ENCODE measurements around the gene BCAT1.

The BCAT1 gene

DNA sequence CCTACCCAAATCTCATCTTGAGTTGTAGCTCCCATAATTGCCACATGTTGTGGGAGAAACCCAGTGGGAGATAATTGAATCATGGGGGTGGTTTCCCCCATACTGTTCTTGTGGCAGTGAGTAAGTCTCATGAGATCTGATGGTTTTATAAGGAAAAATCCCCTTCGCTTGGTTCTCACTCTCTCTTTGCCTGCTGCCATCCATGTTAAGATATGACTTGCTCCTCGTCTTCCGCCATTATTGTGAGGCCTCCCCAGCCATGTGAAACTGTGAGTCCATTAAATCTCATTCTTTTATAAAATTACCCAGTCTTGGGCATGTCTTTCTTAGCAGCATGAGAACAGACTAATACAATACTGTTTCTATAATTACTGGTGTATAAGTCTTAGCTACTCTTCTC lies 6.5 kb upstream of the BCAT1 start:
- Histone ChIP-seq H3K4me3 (ENCODE audit: low read length) (no peak overlapping the region), H3K9ac (ENCODE audit: low read length) (no peak overlapping the region), H3K4me1 (ENCODE audit: control insufficient read depth, low read depth, low read length) (peaks cover 10% of the 10 kb centered on the region), H3K27me3 (ENCODE audit: control insufficient read depth, insufficient read depth, low read length) (no peaks in the 10 kb centered on the region), H3K36me3 (ENCODE audit: control insufficient read depth, low read depth, low read length) (no peaks in the 10 kb centered on the region), H3K9me3 (ENCODE audit: control insufficient read depth, low read depth, low read length) (no peaks in the 10 kb centered on the region), H3K27ac (ENCODE audit: low read length) (no peak overlapping the region)

DNA sequence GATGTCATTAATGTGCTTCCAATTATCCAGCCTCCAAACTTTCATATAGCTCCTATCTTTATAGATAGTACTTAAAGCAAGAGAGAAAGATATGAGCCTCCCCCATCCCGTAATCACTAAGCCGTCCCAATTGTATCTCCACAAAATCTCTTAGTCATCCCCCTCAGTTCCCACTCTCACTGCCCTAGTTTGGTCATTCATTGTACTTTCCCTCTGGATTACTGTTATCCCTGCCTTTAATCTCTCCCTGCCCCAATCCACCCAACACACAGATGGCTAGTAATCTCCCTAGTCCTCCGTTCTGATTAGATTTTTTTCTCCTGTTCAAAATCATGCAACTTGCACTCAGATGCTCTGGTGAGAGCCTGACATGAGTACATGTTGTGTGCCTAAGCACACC lies 5.4 kb upstream of the BCAT1 start:
- H3K4me1 ChIP-seq (ENCODE audit: control insufficient read depth, low read depth, low read length), result peaks cover 13% of the 10 kb centered on the region
- H3K27me3 ChIP-seq (ENCODE audit: control insufficient read depth, insufficient read depth, low read length), result no peaks in the 10 kb centered on the region
- no peaks in the 10 kb centered on the region for H3K36me3 ChIP-seq (ENCODE audit: control insufficient read depth, low read depth, low read length)
- H3K9me3 ChIP-seq (ENCODE audit: control insufficient read depth, low read depth, low read length), result no peaks in the 10 kb centered on the region
- no peak overlapping the region for H3K9ac ChIP-seq (ENCODE audit: low read length)
- no peak overlapping the region for H3K27ac ChIP-seq (ENCODE audit: low read length)
- no peak overlapping the region for H3K4me3 ChIP-seq (ENCODE audit: low read length)

DNA sequence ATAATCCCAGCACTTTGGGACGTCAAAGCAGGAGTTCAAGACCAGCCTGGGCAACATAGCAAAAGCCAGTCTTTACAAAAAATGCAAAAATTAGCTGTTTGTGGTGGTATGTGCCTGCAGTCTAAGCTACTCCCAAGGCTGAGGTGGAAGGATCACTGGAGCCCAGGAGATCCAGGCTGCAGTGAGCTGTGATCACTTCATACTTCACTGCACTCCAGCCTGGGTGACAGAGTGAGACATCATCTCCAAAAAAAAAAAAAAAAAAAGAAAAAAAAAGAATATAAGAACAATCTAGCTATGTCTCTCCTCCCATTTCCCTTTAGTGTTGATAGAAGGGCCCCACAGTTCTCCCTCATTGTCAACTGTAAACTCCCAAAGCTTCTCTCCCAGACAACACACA lies 3.5 kb upstream of the BCAT1 start:
- no peak overlapping the region for H3K9ac ChIP-seq (ENCODE audit: low read length)
- H3K4me1 ChIP-seq (ENCODE audit: control insufficient read depth, low read depth, low read length), result peaks cover 13% of the 10 kb centered on the region
- H3K27ac ChIP-seq (ENCODE audit: low read length), result no peak overlapping the region
- H3K27me3 ChIP-seq (ENCODE audit: control insufficient read depth, insufficient read depth, low read length), result no peaks in the 10 kb centered on the region
- no peak overlapping the region for H3K4me3 ChIP-seq (ENCODE audit: low read length)
- no peaks in the 10 kb centered on the region for H3K36me3 ChIP-seq (ENCODE audit: control insufficient read depth, low read depth, low read length)
- H3K9me3 ChIP-seq (ENCODE audit: control insufficient read depth, low read depth, low read length), result no peaks in the 10 kb centered on the region

DNA sequence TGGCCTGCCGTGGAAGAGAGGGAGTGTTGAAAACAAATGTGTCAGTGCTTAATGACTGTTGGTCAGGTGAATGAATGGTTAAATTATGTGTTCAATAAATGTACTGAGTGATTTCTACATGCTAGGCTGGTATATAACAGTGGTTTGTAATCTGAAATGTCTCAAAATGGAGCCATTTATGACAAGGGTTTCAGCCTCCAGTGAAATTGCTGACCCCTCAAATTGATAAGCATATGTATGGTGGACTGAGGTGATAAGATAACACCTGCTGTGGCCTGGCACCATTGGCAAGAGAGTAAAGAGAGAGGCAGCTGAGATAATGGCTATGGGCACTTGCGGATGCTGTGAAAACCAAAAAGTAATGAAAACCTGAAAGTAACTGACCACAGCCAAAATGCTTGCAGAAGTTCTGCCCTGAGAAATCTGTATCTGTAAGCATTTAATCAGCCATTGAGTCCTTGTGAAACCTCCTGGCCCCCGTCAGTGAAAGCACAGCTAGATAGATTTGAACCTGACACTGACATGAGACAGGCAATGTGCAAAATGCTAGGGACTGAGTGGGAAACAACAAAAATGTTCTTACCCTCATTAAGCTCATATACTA lies 1.4 kb upstream of the BCAT1 start:
- no peak overlapping the region for H3K27ac ChIP-seq (ENCODE audit: low read length)
- H3K4me1 ChIP-seq (ENCODE audit: control insufficient read depth, low read depth, low read length), result peaks cover 27% of the 10 kb centered on the region
- H3K9ac ChIP-seq (ENCODE audit: low read length), result no peak overlapping the region

DNA sequence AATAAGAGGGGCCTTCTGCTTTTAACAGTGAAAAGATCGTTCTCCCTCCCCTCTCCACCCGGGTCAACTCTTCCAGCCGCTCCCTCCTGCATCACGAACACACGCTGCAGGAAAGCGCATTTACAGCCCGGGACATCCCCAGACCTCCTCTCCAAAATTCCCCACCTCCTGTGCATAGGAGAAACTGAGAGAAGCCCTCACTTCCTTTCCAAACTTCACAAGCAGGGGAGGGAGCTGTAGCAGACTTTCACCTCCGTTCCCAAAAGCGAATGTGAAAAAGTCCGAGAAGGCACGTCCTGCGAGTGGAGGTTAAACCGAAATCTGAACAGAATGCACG lies 513 bp downstream of the BCAT1 start:
- H3K9me3 ChIP-seq (ENCODE audit: control insufficient read depth, low read depth, low read length), result no peaks in the 10 kb centered on the region
- H3K27ac ChIP-seq (ENCODE audit: low read length), result peak overlapping the region; percentile 99
- H3K9ac ChIP-seq (ENCODE audit: low read length), result peak overlapping the region; percentile 100

More for the DNA sequence above, 1.4 kb upstream of the BCAT1 start:
- H3K36me3 ChIP-seq (ENCODE audit: control insufficient read depth, low read depth, low read length), result peaks cover 5% of the 10 kb centered on the region
- H3K9me3 ChIP-seq (ENCODE audit: control insufficient read depth, low read depth, low read length), result no peaks in the 10 kb centered on the region
- H3K27me3 ChIP-seq (ENCODE audit: control insufficient read depth, insufficient read depth, low read length), result no peaks in the 10 kb centered on the region
- no peak overlapping the region for H3K4me3 ChIP-seq (ENCODE audit: low read length)

DNA sequence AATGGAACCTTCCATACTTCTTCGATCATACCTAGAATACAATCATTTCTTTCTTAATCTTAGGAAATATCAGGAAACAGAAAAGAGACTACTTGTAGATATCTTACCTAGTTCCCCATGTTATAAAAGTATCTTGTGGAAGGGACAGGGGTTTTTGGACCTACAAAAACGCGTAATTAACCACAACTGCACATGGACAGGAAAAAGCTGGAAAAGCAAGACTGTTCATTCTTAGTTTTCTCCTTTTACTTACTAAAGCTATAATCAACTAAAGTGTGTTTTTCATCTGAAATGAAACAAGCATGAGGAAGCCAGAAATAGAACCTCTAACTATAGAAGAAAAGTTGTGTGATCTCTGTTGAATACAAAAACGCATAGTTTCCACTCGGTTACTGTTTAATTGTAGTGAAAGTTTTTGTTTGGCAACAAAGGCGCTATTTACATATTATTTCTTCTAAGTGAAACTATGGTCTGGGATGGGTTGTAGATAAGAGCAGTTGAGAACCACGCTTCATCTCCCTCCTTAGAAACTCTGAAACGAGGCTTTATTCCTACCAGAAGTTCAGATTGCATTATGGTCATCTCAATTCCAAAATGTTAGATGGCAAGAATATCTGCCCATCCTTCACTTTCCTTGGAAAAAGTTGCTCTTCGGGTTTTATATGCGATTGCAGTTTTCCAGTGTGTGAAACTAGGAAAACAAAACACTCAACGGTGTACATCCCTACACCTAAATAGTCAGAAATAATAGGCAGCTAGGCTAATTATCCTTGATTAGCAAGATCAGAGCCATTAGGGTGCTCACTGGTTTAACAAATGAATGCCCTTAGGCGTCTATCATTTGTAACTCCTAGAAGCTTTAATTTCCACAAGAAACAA lies 1.1 kb downstream of the BCAT1 start:
- Histone ChIP-seq H3K4me1 (ENCODE audit: control insufficient read depth, low read depth, low read length) (peaks cover 45% of the 10 kb centered on the region), H3K36me3 (ENCODE audit: control insufficient read depth, low read depth, low read length) (peaks cover 22% of the 10 kb centered on the region), H3K27me3 (ENCODE audit: control insufficient read depth, insufficient read depth, low read length) (no peaks in the 10 kb centered on the region), H3K4me3 (ENCODE audit: low read length) (peak overlapping the region; percentile 100), H3K9ac (ENCODE audit: low read length) (peak overlapping the region; percentile 100), H3K27ac (ENCODE audit: low read length) (peak overlapping the region; percentile 99), H3K9me3 (ENCODE audit: control insufficient read depth, low read depth, low read length) (no peaks in the 10 kb centered on the region)

More for the DNA sequence above, 513 bp downstream of the BCAT1 start:
- peaks cover 19% of the 10 kb centered on the region for H3K36me3 ChIP-seq (ENCODE audit: control insufficient read depth, low read depth, low read length)
- peaks cover 43% of the 10 kb centered on the region for H3K4me1 ChIP-seq (ENCODE audit: control insufficient read depth, low read depth, low read length)
- no peaks in the 10 kb centered on the region for H3K27me3 ChIP-seq (ENCODE audit: control insufficient read depth, insufficient read depth, low read length)
- peak overlapping the region; percentile 100 for H3K4me3 ChIP-seq (ENCODE audit: low read length)

DNA sequence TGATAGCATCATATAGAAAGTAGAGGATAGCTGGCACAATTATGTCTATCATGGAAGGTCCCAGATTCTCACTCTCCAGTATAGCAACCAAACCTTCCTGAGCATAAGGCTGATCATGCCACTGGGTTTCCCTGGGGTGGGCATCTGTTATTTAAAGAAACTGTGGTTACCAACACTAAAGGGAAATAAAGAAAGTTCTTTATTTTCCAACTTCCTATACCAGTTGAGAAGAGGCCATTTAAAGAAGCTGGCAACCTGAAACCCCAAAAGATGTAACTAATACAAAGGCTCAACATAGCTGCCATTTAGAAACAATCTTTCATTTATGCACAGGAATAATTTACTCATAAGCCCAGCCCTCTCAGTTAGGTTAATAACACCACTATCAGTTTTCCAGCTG lies 3.1 kb downstream of the BCAT1 start:
- H3K9ac ChIP-seq (ENCODE audit: low read length), result peak overlapping the region; percentile 100

DNA sequence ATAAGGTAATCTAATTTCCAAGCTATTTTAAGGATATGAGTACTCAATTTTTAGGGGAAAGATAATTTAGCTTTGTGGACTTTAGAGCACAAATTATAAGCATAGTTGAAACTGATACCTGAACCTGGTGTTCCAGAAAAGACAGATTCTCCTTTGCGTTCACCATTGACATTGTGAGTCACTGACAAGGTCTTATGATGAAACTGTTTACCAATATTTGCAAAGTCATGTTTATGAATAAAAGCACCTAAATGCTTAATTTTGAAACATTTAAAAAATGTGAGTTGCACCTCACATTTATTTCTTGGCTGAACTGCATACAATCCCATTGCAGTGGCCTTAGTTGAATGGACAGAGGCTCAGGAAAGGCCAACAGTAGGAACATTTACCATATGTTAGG lies 3.9 kb downstream of the BCAT1 start:
- no peak overlapping the region for H3K9ac ChIP-seq (ENCODE audit: low read length)
- peaks cover 53% of the 10 kb centered on the region for H3K4me1 ChIP-seq (ENCODE audit: control insufficient read depth, low read depth, low read length)
- H3K27me3 ChIP-seq (ENCODE audit: control insufficient read depth, insufficient read depth, low read length), result no peaks in the 10 kb centered on the region
- H3K4me3 ChIP-seq (ENCODE audit: low read length), result no peak overlapping the region
- H3K27ac ChIP-seq (ENCODE audit: low read length), result no peak overlapping the region
- peaks cover 26% of the 10 kb centered on the region for H3K36me3 ChIP-seq (ENCODE audit: control insufficient read depth, low read depth, low read length)
- no peaks in the 10 kb centered on the region for H3K9me3 ChIP-seq (ENCODE audit: control insufficient read depth, low read depth, low read length)

More for the DNA sequence above, 3.1 kb downstream of the BCAT1 start:
- Histone ChIP-seq H3K4me1 (ENCODE audit: control insufficient read depth, low read depth, low read length) (peaks cover 53% of the 10 kb centered on the region), H3K36me3 (ENCODE audit: control insufficient read depth, low read depth, low read length) (peaks cover 26% of the 10 kb centered on the region), H3K4me3 (ENCODE audit: low read length) (peak overlapping the region; percentile 100), H3K9me3 (ENCODE audit: control insufficient read depth, low read depth, low read length) (no peaks in the 10 kb centered on the region), H3K27me3 (ENCODE audit: control insufficient read depth, insufficient read depth, low read length) (no peaks in the 10 kb centered on the region), H3K27ac (ENCODE audit: low read length) (peak overlapping the region; percentile 99)

DNA sequence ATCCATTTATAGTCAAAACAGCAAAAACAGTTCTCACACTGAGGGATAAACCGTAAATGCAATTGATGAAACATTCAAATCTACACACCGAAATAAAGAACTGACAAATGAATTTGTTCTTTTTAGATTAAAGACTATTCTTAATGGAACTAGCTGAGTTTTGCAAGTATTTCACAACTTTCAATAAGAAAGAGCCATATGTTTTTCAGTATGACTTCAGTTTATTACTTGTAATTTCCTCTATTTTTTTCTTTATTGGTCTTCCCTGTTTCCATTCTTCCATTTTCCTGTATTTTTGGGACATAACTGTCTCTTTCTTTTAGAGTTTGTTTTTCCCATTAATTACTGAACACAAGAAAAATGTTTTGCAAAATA lies 4.3 kb downstream of the BCAT1 start:
- H3K9ac ChIP-seq (ENCODE audit: low read length), result no peak overlapping the region
- peaks cover 55% of the 10 kb centered on the region for H3K4me1 ChIP-seq (ENCODE audit: control insufficient read depth, low read depth, low read length)
- no peak overlapping the region for H3K27ac ChIP-seq (ENCODE audit: low read length)
- H3K4me3 ChIP-seq (ENCODE audit: low read length), result no peak overlapping the region
- no peaks in the 10 kb centered on the region for H3K9me3 ChIP-seq (ENCODE audit: control insufficient read depth, low read depth, low read length)
- no peaks in the 10 kb centered on the region for H3K27me3 ChIP-seq (ENCODE audit: control insufficient read depth, insufficient read depth, low read length)
- peaks cover 26% of the 10 kb centered on the region for H3K36me3 ChIP-seq (ENCODE audit: control insufficient read depth, low read depth, low read length)

DNA sequence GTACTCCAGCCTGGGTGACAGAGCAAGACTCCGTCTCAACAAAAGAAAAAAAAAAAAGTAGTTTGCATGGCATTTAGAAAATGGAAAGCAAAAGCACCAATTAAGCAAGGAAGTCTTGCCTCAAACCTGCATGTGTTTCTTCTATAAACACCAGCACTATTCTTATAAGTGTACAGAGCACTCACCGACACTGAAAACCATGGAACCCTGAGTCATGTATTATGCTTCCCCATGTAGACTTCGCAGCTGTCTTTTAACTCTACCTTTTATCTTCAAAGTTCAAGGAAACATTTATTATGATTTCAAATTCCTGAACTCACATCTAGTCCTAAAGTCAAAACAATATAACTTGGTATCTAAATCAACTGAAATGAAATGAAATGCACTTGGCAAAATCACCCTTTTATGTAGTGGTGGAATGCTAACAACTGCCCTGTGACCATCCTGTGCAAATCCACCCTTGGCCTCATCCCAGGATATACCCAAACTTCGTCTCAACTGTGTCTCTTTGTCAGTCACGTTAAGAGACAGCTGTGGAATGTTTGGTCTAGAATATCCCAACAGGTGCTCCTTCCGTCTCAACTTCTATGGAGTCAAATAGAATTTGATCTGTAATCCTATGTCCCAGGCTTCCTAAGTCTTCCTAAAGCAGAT lies 4.8 kb downstream of the BCAT1 start:
- H3K36me3 ChIP-seq (ENCODE audit: control insufficient read depth, low read depth, low read length), result peaks cover 26% of the 10 kb centered on the region
- H3K27me3 ChIP-seq (ENCODE audit: control insufficient read depth, insufficient read depth, low read length), result no peaks in the 10 kb centered on the region
- H3K4me1 ChIP-seq (ENCODE audit: control insufficient read depth, low read depth, low read length), result peaks cover 55% of the 10 kb centered on the region
- H3K9me3 ChIP-seq (ENCODE audit: control insufficient read depth, low read depth, low read length), result no peaks in the 10 kb centered on the region
- H3K4me3 ChIP-seq (ENCODE audit: low read length), result peak overlapping the region; percentile 0
- H3K27ac ChIP-seq (ENCODE audit: low read length), result no peak overlapping the region
- no peak overlapping the region for H3K9ac ChIP-seq (ENCODE audit: low read length)

DNA sequence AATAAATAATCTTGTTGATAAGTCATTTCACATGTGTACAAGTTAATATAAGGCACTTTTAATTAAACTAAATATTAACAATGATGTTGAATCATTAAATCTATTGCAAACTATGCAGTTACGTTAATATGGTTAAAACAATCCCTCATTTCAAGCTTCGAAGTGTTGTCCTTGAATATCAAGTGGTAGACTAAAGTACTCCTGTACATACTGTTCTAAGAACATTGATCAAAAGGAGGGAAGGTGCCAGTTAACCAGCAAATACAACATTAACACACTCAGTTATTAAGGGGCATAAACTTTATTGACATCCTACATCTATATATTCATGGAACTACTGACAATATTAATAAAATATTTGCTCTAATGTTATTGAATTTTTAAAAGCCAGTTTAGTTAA lies 8.7 kb downstream of the BCAT1 start:
- Histone ChIP-seq H3K4me1 (ENCODE audit: control insufficient read depth, low read depth, low read length) (peaks cover 39% of the 10 kb centered on the region), H3K27ac (ENCODE audit: low read length) (no peak overlapping the region), H3K27me3 (ENCODE audit: control insufficient read depth, insufficient read depth, low read length) (no peaks in the 10 kb centered on the region), H3K9me3 (ENCODE audit: control insufficient read depth, low read depth, low read length) (no peaks in the 10 kb centered on the region), H3K9ac (ENCODE audit: low read length) (no peak overlapping the region), H3K36me3 (ENCODE audit: control insufficient read depth, low read depth, low read length) (peaks cover 19% of the 10 kb centered on the region), H3K4me3 (ENCODE audit: low read length) (no peak overlapping the region)
